ENCODE results near the gene ZNF619. TPM values are rescaled to one million over a fixed set of nuclear protein-coding genes. Genes with fewer than 3 reads are reported as not detected.
A peak's percentile ranks its signal among the peaks of the same experiment; 100 is the strongest.

Gene ZNF619
- total and polyA plus RNA-seq, 2 of the 13 experiments (the other 11 are each of a cell fraction or from before 2014, with no cell fraction given), result 0.83 to 5.2 TPM

DNA sequence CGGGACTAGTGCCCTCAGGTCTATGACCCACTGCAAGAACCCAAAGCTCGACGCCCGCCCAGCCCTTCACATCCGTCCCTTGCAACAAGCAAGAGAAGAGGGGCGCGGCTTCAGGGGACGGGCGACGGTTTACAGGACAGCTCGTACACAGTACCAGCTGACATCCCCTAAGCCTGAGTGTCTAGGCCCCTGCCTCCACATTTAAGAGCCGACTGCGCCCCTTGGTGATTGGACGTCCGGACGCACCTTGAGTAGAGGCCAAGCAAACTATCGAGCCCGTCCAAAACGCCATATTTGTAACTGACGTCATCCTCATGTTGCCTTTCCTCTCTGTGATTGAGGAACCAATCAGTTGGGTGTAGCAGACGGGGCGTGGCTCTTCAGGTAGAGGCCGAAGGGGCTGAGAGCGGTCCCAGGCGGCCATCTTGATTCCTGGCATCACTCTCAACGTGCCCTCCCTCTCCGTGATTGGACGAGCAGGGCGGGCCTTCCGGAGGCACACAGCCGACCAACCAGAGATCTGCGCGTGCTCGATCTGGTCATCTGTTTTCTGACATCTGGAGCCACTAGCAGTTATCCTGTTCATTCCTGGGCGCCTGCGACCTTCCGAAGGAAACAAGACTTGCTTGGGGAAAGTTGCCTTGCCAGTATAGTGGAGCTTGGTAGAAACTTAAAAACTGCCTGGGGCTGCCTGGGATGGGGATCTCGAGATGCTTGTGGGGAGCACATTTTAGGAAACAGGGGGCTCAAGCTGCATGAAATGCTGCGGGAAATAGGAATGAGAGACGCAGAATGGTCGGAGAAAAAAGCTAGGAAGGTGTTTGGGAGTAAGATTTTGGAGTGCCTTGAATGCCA, 23.8 kb upstream of the ZNF619 start (continued):
- TF ChIP-seq XBP1 (CRISPR knock-in tag; IDR thresholded peaks at IDR 0.05), result no peak; the same call in 1 of the 2 replicates
- no peak for TF ChIP-seq SALL2 (CRISPR knock-in tag; IDR thresholded peaks at IDR 0.05)
- peak; percentile 81 to 82 for TF ChIP-seq POLR2A (IDR thresholded peaks at IDR 0.05; ENCODE audit: insufficient read depth in 1 of 2, low read depth in 2 of 2, low read length in 2 of 2)
- no peak for TF ChIP-seq MTA1 (CRISPR knock-in tag; IDR thresholded peaks at IDR 0.05; ENCODE audit: borderline replicate concordance)
- TF ChIP-seq, protein P1, sequence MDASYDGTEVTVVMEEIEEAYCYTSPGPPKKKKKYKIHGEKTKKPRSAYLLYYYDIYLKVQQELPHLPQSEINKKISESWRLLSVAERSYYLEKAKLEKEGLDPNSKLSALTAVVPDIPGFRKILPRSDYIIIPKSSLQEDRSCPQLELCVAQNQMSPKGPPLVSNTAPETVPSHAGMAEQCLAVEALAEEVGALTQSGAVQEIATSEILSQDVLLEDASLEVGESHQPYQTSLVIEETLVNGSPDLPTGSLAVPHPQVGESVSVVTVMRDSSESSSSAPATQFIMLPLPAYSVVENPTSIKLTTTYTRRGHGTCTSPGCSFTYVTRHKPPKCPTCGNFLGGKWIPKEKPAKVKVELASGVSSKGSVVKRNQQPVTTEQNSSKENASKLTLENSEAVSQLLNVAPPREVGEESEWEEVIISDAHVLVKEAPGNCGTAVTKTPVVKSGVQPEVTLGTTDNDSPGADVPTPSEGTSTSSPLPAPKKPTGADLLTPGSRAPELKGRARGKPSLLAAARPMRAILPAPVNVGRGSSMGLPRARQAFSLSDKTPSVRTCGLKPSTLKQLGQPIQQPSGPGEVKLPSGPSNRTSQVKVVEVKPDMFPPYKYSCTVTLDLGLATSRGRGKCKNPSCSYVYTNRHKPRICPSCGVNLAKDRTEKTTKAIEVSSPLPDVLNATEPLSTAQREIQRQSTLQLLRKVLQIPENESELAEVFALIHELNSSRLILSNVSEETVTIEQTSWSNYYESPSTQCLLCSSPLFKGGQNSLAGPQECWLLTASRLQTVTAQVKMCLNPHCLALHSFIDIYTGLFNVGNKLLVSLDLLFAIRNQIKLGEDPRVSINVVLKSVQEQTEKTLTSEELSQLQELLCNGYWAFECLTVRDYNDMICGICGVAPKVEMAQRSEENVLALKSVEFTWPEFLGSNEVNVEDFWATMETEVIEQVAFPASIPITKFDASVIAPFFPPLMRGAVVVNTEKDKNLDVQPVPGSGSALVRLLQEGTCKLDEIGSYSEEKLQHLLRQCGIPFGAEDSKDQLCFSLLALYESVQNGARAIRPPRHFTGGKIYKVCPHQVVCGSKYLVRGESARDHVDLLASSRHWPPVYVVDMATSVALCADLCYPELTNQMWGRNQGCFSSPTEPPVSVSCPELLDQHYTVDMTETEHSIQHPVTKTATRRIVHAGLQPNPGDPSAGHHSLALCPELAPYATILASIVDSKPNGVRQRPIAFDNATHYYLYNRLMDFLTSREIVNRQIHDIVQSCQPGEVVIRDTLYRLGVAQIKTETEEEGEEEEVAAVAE (CRISPR knock-in tag; IDR thresholded peaks at IDR 0.05; ENCODE audit: borderline replicate concordance), result peak; percentile 60; the same call in 1 of the 2 replicates
- TF ChIP-seq RXRA (CRISPR knock-in tag; IDR thresholded peaks at IDR 0.05), result peak; percentile 16; the same call in 1 of the 2 replicates
- TF ChIP-seq ZNF383 (CRISPR knock-in tag; IDR thresholded peaks at IDR 0.05; ENCODE audit: borderline replicate concordance), result no peak
- TF ChIP-seq, protein P2, sequence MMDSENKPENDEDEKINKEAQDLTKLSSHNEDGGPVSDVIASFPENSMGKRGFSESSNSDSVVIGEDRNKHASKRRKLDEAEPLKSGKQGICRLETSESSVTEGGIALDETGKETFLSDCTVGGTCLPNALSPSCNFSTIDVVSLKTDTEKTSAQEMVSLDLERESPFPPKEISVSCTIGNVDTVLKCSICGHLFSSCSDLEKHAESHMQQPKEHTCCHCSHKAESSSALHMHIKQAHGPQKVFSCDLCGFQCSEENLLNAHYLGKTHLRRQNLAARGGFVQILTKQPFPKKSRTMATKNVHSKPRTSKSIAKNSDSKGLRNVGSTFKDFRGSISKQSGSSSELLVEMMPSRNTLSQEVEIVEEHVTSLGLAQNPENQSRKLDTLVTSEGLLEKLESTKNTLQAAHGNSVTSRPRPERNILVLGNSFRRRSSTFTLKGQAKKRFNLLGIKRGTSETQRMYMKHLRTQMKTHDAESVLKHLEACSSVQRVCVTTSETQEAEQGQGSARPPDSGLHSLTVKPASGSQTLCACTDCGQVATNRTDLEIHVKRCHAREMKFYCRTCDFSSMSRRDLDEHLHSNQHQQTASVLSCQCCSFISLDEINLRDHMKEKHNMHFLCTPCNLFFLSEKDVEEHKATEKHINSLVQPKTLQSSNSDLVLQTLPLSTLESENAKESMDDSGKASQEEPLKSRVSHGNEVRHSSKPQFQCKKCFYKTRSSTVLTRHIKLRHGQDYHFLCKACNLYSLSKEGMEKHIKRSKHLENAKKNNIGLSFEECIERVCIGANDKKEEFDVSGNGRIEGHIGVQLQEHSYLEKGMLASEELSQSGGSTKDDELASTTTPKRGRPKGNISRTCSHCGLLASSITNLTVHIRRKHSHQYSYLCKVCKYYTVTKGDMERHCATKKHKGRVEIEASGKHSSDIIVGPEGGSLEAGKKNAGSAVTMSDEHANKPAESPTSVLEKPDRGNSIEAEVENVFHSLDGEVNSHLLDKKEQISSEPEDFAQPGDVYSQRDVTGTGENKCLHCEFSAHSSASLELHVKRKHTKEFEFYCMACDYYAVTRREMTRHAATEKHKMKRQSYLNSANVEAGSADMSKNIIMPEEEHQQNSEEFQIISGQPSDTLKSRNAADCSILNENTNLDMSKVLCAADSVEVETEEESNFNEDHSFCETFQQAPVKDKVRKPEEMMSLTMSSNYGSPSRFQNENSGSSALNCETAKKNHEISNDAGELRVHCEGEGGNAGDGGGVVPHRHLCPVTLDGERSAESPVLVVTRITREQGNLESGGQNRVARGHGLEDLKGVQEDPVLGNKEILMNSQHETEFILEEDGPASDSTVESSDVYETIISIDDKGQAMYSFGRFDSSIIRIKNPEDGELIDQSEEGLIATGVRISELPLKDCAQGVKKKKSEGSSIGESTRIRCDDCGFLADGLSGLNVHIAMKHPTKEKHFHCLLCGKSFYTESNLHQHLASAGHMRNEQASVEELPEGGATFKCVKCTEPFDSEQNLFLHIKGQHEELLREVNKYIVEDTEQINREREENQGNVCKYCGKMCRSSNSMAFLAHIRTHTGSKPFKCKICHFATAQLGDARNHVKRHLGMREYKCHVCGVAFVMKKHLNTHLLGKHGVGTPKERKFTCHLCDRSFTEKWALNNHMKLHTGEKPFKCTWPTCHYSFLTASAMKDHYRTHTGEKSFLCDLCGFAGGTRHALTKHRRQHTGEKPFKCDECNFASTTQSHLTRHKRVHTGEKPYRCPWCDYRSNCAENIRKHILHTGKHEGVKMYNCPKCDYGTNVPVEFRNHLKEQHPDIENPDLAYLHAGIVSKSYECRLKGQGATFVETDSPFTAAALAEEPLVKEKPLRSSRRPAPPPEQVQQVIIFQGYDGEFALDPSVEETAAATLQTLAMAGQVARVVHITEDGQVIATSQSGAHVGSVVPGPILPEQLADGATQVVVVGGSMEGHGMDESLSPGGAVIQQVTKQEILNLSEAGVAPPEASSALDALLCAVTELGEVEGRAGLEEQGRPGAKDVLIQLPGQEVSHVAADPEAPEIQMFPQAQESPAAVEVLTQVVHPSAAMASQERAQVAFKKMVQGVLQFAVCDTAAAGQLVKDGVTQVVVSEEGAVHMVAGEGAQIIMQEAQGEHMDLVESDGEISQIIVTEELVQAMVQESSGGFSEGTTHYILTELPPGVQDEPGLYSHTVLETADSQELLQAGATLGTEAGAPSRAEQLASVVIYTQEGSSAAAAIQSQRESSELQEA (CRISPR knock-in tag; IDR thresholded peaks at IDR 0.05; ENCODE audit: not compliant biosample characterization), result no peak
- TF ChIP-seq SNAPC2 (CRISPR knock-in tag; IDR thresholded peaks at IDR 0.05), result 0 out of 2 replicates have a peak, but pooled peaks have one; percentile 13
- TF ChIP-seq, protein P3, sequence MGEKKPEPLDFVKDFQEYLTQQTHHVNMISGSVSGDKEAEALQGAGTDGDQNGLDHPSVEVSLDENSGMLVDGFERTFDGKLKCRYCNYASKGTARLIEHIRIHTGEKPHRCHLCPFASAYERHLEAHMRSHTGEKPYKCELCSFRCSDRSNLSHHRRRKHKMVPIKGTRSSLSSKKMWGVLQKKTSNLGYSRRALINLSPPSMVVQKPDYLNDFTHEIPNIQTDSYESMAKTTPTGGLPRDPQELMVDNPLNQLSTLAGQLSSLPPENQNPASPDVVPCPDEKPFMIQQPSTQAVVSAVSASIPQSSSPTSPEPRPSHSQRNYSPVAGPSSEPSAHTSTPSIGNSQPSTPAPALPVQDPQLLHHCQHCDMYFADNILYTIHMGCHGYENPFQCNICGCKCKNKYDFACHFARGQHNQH (CRISPR knock-in tag; IDR thresholded peaks at IDR 0.05), result peak; percentile 92
- no peak for TF ChIP-seq NONO (IDR thresholded peaks at IDR 0.05)
- TF ChIP-seq NONO (CRISPR knock-in tag; conservative IDR thresholded peaks at IDR 0.05), result peak; percentile 44; the same call in 1 of the 2 replicates
- no peak for TF ChIP-seq ZNF121 (CRISPR knock-in tag; IDR thresholded peaks at IDR 0.05)

All from HepG2 (cell line).